CD4-positive, alpha-beta T cell treated with Interleukin-1 beta for 1 hour (primary cell): ENCODE measurements around the gene CNGA3.

Experiments
- DNase-seq, 2 donors: peaks; one replicate each; pipeline ENCODE4 v3.0.0-alpha.2; 2020 to 2022

CNGA3 gene

DNA sequence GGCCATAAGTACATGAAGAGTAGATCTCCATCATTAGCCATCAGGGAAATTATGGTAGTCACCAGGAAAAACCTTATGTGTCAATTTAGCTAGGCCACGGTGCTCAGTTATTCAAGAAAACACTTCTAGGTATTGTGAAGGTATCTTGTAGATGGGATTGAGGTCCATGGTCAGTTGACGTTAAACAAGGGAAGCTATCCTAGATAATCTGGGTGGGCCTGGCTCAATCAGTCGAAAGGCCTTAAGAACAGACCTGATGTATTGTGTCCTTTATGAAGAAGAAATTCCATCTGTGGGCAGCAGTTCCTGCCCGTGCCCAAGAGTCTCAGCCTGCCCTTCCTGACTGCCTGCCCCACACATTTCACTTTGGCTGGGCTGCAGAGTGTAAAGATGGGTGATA lies 16.7 kb upstream of the CNGA3 start:
- DNase-seq: no peak

- no peak for DNase-seq
Observed at GRCh38 chr2:98332989-98333388, 13.3 kb upstream of the CNGA3 start.

DNA sequence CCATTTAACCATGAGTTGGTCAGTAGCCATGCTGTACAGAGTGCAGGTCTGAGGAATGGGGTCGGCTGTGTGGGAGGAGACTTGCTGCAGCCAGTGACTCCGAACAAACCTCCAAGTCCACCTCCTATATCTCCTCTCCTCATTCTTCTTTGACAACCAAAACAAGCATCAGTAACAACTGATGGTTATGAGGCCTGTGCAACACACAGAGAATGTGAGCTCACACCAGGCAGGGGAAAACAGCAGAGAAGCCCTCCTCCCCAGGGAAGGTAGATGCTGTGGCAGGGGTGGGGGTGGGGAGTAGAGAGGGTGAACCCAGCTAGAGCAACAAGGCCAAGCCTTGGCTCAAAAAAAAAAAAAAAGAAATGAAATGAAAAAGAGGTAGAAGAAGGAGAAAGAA lies 12.3 kb upstream of the CNGA3 start:
- no peak for DNase-seq

DNA sequence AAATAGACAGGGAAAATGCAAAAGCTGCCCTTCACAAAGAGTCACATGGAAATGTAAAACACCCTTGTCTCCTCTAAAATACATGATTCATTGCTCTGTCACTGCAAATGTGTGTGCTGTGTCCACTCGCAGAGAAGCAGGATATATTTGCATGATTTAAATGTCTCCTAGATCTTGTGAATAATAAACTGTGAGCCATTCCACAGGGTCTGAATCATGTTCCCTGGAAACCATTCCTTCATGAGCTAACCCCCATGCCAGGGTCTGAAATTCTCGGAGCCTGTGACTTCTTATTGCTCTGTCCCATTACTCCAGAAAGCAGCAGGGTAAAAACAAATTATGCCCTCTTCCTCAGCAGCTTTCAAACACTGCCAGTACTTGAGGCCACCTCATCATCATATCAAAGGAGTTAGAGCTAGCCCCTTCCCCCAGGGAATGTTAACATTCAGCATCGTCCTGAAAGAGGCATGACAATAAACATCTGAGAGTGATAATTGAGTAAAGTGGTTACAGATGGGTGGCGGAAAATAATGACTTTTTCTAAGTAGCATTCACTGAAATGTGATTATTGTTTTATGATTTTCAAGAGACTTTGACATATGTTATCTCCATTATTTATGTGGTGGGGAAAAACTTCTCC lies 11.7 kb upstream of the CNGA3 start:
- no peak for DNase-seq

DNA sequence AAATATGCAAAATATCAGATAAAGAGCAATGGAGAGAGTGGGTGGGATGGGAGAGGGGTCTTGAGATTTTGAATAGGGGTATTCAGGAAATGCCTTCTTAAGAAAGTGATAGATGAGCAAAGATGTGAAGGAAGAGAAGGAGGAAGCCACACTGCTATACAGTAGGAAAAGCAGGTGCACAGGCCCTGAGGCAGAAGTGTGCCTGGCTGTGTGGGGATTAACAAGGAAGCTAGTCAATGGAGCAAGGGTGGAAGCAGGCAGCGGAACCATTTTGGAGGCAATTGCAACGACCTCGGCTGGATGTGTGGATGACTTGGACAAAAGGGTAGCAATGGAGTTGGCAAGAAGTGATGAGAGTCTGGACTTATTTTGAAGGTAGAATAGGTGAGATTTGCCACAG lies 11.0 kb upstream of the CNGA3 start:
- DNase-seq: no peak

GRCh38 chr2:98341241-98341640 lies 5.0 kb upstream of the CNGA3 start:
- DNase-seq: no peak

DNA sequence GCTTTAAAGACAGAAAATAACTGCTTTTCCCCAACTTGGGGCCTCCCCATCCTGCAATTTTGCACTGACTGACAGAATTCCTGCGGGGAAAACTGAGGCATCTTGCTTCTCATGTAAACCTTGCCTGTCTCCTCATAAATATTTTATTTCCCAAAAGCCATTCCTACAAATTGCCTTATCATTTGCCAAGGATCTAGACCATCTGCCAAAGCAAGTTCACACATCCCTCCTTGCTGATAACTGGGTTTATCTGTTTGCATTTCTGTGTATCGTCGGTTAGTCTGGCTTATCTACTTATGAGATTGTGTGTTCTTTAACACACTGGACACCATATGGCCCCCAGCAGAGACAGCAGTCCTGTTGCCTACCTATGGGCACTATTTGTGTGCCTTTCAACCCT lies 3.0 kb upstream of the CNGA3 start:
- no peak for DNase-seq

DNA sequence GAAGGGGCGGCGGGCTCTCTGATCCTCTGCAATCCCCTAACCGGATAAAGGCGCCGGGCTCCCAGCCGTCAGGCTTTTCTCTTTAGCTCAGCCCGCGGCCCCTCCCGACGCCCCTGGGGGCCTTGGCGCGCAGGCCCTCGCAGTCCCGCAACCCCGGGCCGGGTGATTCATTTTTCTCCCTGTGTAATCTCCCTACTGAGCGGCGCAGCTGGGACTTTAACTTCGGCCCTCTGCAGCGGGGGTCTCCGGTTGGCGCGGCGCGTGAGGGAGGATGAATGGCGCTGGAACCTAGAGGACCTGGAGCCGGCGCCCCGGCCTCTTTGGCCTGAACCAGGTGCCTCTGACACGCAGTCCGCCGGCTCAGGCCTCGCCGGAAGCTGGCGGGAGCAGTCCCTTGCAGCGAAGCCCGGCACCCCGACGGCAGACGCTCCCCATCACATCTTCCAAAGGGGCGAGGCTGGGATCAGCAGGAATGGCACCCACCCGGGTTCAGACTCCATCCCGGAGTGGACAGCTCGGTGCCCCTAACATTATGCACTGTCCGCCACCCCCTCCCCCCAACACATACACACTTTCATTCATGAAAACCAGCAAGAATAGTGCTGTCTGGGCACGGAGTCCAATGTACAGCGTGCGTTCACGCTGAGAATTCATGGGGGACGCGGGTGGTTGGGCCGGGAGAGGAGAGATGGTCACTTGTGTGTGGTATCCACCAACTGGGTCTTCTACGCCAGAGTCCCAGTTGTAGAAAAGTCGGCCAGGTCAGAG lies 1.2 kb downstream of the CNGA3 start:
- no peak for DNase-seq

GRCh38 chr2:98348066-98348561 lies 1.9 kb downstream of the CNGA3 start:
- no peak for DNase-seq

GRCh38 chr2:98350411-98350810 lies 4.2 kb downstream of the CNGA3 start:
- DNase-seq: no peak

DNA sequence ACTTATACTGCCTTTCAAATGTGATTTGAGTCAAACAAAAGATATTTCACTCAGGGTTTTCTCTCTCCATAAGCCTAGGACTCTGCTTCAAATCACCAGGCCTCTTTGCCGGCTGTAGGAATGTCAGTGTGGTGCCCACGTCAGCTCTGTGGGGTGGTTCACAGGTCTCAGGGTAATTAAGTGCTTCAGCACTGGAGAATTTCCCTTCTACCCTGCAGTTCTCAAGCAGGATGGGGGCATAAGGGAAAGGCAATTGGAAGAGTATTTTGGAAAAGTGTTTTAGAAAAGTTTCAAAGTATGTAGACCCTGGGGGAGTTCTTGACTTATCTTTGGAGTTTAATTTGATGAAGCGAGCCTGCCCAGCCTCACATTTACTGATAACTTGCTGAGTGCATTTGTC lies 9.6 kb downstream of the CNGA3 start:
- DNase-seq: no peak

DNA sequence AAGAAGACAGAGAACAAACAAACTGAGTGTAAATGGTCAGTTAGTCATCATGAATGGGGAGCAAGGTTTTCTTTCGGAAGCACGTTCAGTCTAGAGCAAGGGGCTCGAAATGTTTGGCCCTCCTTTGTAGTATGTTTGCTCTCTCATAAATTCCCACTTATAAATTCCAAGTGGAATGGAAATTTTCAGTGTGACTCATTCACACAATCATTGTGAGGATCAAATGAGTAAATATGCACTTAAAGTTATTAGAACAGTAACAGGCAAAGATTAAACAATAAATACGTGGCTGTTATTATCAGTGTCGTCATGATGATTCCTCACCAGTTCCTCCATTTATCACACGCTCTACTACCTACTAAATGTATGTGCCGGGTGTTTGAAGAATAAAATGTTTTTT lies 10.5 kb downstream of the CNGA3 start:
- no peak for DNase-seq

- DNase-seq: no peak
Observed at GRCh38 chr2:98357849-98358248, 11.6 kb downstream of the CNGA3 start.

DNA sequence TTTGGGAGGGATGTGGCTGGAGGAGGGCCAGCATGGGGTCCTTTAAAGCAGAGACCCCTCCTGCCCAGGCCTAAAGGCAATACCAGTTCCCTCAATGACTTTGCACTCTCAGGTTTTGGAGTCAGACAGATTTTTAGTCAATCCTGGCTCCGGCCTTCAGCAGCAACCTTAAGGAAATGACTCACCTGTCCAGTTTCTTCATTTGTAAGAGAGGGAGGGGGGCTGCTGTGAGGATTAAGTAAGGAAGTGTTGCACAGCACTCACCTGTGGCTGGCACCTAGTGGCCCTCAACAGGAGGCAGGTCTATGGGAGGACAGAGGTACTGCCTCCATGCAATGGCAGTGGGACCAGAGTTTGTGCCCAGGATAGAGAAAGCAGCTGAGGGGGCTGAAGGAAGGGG lies 13.7 kb downstream of the CNGA3 start:
- DNase-seq: no peak

DNA sequence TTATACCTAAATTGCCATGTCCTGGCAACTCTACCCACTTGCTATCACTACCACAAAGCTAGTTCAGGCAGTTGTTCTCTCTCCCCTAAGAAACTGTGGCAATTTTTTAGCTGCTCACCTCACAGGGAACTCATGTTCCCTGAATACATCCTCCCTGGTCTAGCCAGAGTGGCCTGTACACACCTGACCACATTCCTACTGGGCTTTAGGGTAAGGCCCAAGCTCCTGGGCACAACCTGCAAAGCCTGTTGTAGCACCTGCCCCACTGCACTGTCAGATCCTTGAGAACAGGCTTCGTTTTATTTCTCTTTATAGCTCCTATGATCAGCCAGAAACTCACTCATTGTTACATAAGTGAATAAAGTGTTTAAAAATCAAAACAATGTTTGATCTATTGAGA lies 21.5 kb downstream of the CNGA3 start:
- DNase-seq: no peak

DNA sequence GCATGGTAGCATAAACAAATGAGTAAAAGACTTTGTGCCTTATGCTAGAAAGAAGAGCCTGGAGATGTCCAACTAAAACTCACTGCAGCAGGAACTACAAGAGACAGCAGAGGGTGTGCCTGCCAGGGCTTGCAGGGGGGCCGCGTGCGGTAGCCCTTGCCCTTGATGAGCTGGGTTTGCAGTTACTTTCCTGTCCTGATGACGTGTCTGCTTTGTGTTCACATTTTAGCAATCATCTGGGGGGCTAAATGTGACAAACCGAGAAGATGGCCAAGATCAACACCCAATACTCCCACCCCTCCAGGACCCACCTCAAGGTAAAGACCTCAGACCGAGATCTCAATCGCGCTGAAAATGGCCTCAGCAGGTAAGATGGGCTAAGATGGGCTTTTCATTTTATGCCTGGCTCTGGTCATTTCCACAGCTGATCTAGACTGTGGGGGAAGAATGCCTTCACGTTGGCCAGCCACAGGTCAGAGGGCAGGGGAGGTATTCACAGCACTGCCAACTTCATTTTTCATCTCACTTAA lies 23.5 kb downstream of the CNGA3 start:
- DNase-seq: no peak

GRCh38 chr2:98372121-98372520 lies 25.9 kb downstream of the CNGA3 start:
- no peak for DNase-seq

DNA sequence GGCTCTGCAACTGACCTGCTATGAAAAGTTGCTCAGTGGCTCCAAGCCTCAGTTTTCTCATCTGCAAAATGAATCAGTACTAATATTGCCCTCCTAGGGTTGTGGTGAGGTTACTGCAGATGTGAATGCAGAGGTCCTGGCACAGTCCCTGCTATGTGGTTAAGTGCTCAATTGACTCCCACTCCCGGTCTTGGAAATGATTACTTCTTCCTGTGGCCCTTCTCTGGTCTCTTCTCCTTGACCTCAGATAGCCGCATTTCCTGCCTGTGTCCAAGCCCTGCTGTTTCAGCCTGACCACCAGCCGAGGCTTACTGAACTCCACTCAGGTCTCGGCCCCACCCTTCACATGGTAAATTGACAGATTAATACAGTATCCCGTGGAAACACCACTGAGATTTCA lies 26.3 kb downstream of the CNGA3 start:
- DNase-seq: no peak

DNA sequence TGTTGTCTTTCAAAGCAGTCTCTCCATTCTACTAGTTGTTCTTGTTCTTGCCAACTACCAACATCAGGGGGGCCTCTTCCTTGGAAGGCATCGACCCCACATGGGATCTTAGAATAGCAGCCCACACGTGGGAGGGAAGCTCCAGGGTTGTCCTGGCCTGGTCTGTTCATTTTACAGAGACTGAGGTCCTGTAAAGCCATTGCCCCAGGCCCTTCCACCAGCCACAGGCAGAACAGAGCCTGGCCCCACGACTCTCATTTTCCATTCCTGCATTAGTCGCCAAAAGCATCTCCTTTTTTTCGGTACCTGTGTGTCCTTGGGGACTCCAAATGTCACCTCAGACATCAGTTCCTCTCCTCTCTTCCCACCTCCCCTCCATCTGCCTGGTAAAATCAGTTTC lies 28.0 kb downstream of the CNGA3 start:
- no peak for DNase-seq

DNA sequence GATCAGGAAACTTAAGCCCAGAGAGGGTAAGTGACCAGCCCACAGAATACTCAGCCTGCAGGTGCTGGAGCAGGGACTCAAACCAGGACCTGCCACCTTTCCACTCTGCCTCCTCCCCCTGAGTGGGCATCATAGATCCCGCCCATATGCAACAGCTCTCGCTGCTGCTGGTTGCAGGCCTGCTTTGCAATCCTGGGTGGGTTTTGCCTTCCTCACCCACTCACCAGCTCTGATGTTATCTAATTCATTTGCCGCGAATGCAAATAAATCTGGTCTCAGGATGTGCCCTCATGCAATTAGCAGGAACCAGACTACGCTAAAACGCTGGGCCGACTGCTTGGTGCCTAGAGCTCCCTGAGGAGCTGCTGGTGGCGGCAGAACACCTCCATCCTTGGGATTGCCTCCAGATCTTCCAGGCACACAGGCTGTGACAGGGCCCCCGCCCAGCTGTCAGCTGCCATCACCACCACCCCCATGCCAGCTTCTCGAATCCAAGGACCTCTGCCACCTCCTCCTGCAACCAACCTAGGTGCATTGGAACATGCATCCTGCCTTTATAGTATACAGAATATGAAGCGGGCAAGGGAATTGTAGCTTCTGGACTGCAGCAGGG lies 28.8 kb downstream of the CNGA3 start:
- no peak for DNase-seq

GRCh38 chr2:98376301-98376910 lies 30.1 kb downstream of the CNGA3 start:
- DNase-seq: no peak

- no peak for DNase-seq
Observed at GRCh38 chr2:98376996-98377395, 30.7 kb downstream of the CNGA3 start.

GRCh38 chr2:98377544-98377943 lies 31.3 kb downstream of the CNGA3 start:
- DNase-seq: no peak

DNA sequence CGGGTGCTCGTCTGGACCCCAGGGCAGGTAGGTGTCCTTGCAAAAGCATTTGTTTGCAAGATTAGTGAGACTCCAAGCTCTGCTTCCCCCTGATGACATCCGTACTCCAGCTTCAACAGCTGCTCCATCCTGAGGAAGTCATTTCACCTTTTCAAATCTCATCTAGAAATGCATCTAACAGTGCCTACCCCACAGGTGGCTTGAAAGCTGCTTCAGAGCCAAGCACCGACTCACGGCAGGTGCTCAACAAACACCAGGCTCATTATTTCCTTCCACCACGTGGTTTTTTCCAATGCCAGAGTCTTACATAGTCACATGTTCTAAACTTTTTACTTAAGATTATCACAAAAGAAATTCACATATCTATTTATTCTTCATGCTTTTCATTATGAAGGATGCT lies 31.9 kb downstream of the CNGA3 start:
- no peak for DNase-seq
